ENCODE results near the gene CHN2.

GRCh38 chr7:29147821-29148220 lies 46.8 kb upstream of the CHN2 start:
- TF ChIP-seq, protein P1, sequence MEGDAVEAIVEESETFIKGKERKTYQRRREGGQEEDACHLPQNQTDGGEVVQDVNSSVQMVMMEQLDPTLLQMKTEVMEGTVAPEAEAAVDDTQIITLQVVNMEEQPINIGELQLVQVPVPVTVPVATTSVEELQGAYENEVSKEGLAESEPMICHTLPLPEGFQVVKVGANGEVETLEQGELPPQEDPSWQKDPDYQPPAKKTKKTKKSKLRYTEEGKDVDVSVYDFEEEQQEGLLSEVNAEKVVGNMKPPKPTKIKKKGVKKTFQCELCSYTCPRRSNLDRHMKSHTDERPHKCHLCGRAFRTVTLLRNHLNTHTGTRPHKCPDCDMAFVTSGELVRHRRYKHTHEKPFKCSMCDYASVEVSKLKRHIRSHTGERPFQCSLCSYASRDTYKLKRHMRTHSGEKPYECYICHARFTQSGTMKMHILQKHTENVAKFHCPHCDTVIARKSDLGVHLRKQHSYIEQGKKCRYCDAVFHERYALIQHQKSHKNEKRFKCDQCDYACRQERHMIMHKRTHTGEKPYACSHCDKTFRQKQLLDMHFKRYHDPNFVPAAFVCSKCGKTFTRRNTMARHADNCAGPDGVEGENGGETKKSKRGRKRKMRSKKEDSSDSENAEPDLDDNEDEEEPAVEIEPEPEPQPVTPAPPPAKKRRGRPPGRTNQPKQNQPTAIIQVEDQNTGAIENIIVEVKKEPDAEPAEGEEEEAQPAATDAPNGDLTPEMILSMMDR (IDR thresholded peaks at IDR 0.05; ENCODE audit: insufficient read depth, low read length, poor library complexity, severe bottlenecking): no peak
- TF ChIP-seq EZH2phosphoT487 (conservative IDR thresholded peaks at IDR 0.05; ENCODE audit: low read length): no peak
